ENCODE data around the gene CHD6.

CHD6 gene

GRCh38 chr20:41425180-41425884, 192.8 kb downstream of the CHD6 start:
- DNase-seq (ENCODE audit: low read depth), result no peak

GRCh38 chr20:41424546-41424945, 193.6 kb downstream of the CHD6 start:
- no peak for DNase-seq (ENCODE audit: low read depth)

- no peak for DNase-seq (ENCODE audit: low read depth)
Measured at GRCh38 chr20:41424011-41424410, 194.2 kb downstream of the CHD6 start.

GRCh38 chr20:41422953-41423352, 195.2 kb downstream of the CHD6 start:
- DNase-seq (ENCODE audit: low read depth), result no peak

GRCh38 chr20:41418739-41419293, 199.4 kb downstream of the CHD6 start:
- DNase-seq (ENCODE audit: low read depth), result no peak

- no peak for DNase-seq (ENCODE audit: low read depth)
Measured at GRCh38 chr20:41418031-41418430, 200.1 kb downstream of the CHD6 start.

- no peak for DNase-seq (ENCODE audit: low read depth)
Measured at GRCh38 chr20:41415191-41415590, 203.0 kb downstream of the CHD6 start.

GRCh38 chr20:41413169-41413568, 205.0 kb downstream of the CHD6 start:
- no peak for DNase-seq (ENCODE audit: low read depth)

- no peak for DNase-seq (ENCODE audit: low read depth)
Measured at GRCh38 chr20:41412324-41413120, 205.7 kb downstream of the CHD6 start.

- no peak for DNase-seq (ENCODE audit: low read depth)
Measured at GRCh38 chr20:41411391-41411847, 206.8 kb downstream of the CHD6 start.

GRCh38 chr20:41408986-41409385, 209.2 kb downstream of the CHD6 start:
- DNase-seq (ENCODE audit: low read depth), result no peak

GRCh38 chr20:41408156-41408794, 209.9 kb downstream of the CHD6 start:
- no peak for DNase-seq (ENCODE audit: low read depth)

- DNase-seq (ENCODE audit: low read depth), result no peak
Measured at GRCh38 chr20:41407607-41408006, 210.6 kb downstream of the CHD6 start.

- no peak for DNase-seq (ENCODE audit: low read depth)
Measured at GRCh38 chr20:41406896-41407444, 211.2 kb downstream of the CHD6 start.

- DNase-seq (ENCODE audit: low read depth), result no peak
Measured at GRCh38 chr20:41406353-41406752, 211.8 kb downstream of the CHD6 start.

GRCh38 chr20:41405436-41405835, 212.7 kb downstream of the CHD6 start:
- DNase-seq (ENCODE audit: low read depth), result no peak

GRCh38 chr20:41403604-41404003, 214.6 kb downstream of the CHD6 start:
- DNase-seq (ENCODE audit: low read depth), result no peak

GRCh38 chr20:41398408-41398807, 219.8 kb downstream of the CHD6 start:
- DNase-seq (ENCODE audit: low read depth), result no peak

GRCh38 chr20:41395667-41396664, 222.2 kb downstream of the CHD6 start:
- no peak for DNase-seq (ENCODE audit: low read depth)

GRCh38 chr20:41394931-41395666, 223.1 kb downstream of the CHD6 start:
- no peak for DNase-seq (ENCODE audit: low read depth)

Measured in stimulated activated CD8-positive, alpha-beta memory T cell treated with anti-CD3 and anti-CD28 coated beads, Interleukin-15, amount 100 ng/mL, for 24 hours (primary cell).